HepG2 (cell line): ENCODE data around the gene LTBR. TPM values are rescaled to one million over a fixed set of nuclear protein-coding genes. Genes with fewer than 3 reads are reported as not detected.

Experiments used
- AFF4 ChIP-seq: sonication (generic); formaldehyde crosslinking; IDR thresholded peaks from 2 replicates; pipeline ENCODE4 v1.4.0; 2020; ENCODE audit warnings: missing genetic modification reagents
- CENPT ChIP-seq: sonication (generic); formaldehyde crosslinking; IDR thresholded peaks from 2 replicates; pipeline ENCODE4 v1.8.0; 2022; ENCODE audit warnings: low read depth, mild to moderate bottlenecking, moderate library complexity, missing genetic modification reagents
- HNRNPL ChIP-seq: fragments of 200-400 bp; formaldehyde crosslinking; IDR thresholded peaks from 2 replicates; pipeline ENCODE4 v1.6.1; 2017; ENCODE audit warnings: mild to moderate bottlenecking, low read depth, low read length
- HOXA3 ChIP-seq: sonication (generic); formaldehyde crosslinking; IDR thresholded peaks from 2 replicates; pipeline ENCODE4 v1.5.0; 2020; ENCODE audit warnings: missing genetic modification reagents
- ISX ChIP-seq: sonication (generic); formaldehyde crosslinking; conservative IDR thresholded peaks from 2 replicates; pipeline ENCODE4 v1.5.0; 2020; ENCODE audit warnings: missing genetic modification reagents
- KDM4B ChIP-seq: sonication (generic); formaldehyde crosslinking; IDR thresholded peaks from 2 replicates; pipeline ENCODE4 v1.4.0; 2020; ENCODE audit warnings: missing genetic modification reagents
- KDM6A ChIP-seq: IDR thresholded peaks from 2 replicates; pipeline ENCODE4 v1.6.1; 2016; ENCODE audit warnings: low read depth
- KLF16 ChIP-seq, 2 experiments: sonication (generic) in 1 of 2; formaldehyde crosslinking in 1 of 2; IDR thresholded peaks; 2 replicates each; pipeline versions ENCODE4 v1.6.1 to v1.8.0; 2016 to 2023; ENCODE audit warnings: missing genetic modification reagents in 2 of 2, missing compliant biosample characterization in 1 of 2
- NCOA2 ChIP-seq: sonication (generic); formaldehyde crosslinking; IDR thresholded peaks from 2 replicates; pipeline ENCODE4 v1.8.0; 2022; ENCODE audit warnings: inconsistent platforms
- PREB ChIP-seq: sonication (generic); formaldehyde crosslinking; IDR thresholded peaks from 2 replicates; pipeline ENCODE4 v1.4.0; 2020; ENCODE audit warnings: missing genetic modification reagents
- REXO4 ChIP-seq: sonication (generic); formaldehyde crosslinking; IDR thresholded peaks from 2 replicates; pipeline ENCODE4 v1.8.0; 2022; ENCODE audit warnings: missing genetic modification reagents, mild to moderate bottlenecking, borderline replicate concordance
- SMARCE1 ChIP-seq: fragments of 450-650 bp; IDR thresholded peaks from 2 replicates; pipeline ENCODE4 v1.6.1; 2017; ENCODE audit warnings: borderline replicate concordance
- ZFP36 ChIP-seq: fragments of 150-350 bp; IDR thresholded peaks from 2 replicates; pipeline ENCODE4 v1.6.1; 2018; ENCODE audit warnings: borderline replicate concordance, low read length, low read depth; ENCODE audit not compliant: partially characterized antibody
- ZFP90 ChIP-seq: sonication (generic); formaldehyde crosslinking; IDR thresholded peaks from 2 replicates; pipeline ENCODE4 v1.8.0; 2022; ENCODE audit warnings: missing genetic modification reagents, mild to moderate bottlenecking, inconsistent platforms, borderline replicate concordance
- ZGPAT ChIP-seq: IDR thresholded peaks from 2 replicates; pipeline ENCODE4 v1.6.1; 2016; ENCODE audit warnings: mild to moderate bottlenecking
- ZKSCAN1 ChIP-seq: fragments of 150-350 bp; IDR thresholded peaks from 2 replicates; pipeline ENCODE4 v1.6.1; 2014; ENCODE audit warnings: low read length
- ZNF121 ChIP-seq: sonication (generic); formaldehyde crosslinking; IDR thresholded peaks from 2 replicates; pipeline ENCODE4 v1.5.0; 2020; ENCODE audit warnings: mild to moderate bottlenecking, missing genetic modification reagents
- ZNF143 ChIP-seq: sonication (generic); formaldehyde crosslinking; IDR thresholded peaks from 2 replicates; pipeline ENCODE4 v1.4.0; 2020; ENCODE audit warnings: missing genetic modification reagents
- ZNF30 ChIP-seq: sonication (generic); formaldehyde crosslinking; IDR thresholded peaks from 2 replicates; pipeline ENCODE4 v1.5.0; 2020; ENCODE audit warnings: mild to moderate bottlenecking, missing genetic modification reagents
- ZNF326 ChIP-seq: sonication (generic); formaldehyde crosslinking; IDR thresholded peaks from 2 replicates; pipeline ENCODE4 v1.4.0; 2020; ENCODE audit warnings: missing genetic modification reagents, borderline replicate concordance
- ZNF512 ChIP-seq: sonication (generic); formaldehyde crosslinking; IDR thresholded peaks from 2 replicates; pipeline ENCODE4 v1.4.0; 2020; ENCODE audit warnings: mild to moderate bottlenecking, missing genetic modification reagents
- ZNF563 ChIP-seq: sonication (generic); formaldehyde crosslinking; IDR thresholded peaks from 2 replicates; pipeline ENCODE4 v1.8.0; 2022; ENCODE audit warnings: mild to moderate bottlenecking, moderate library complexity, missing genetic modification reagents
- ZSCAN22 ChIP-seq: sonication (generic); formaldehyde crosslinking; IDR thresholded peaks from 2 replicates; pipeline ENCODE4 v1.4.0; 2020; ENCODE audit warnings: mild to moderate bottlenecking, missing genetic modification reagents
- polyA plus RNA-seq, 8 experiments: library from polyadenylated mRNA; depleted of rRNA in 3 of 8; stranded (reverse) in 7 of 8; unstranded in 1 of 8; fragments of >200 nt; fragmentation: Illumina TruSeq in 4 of 8; extraction: Trizol in 4 of 8; gene quantifications; 2 replicates each; pipeline versions ENCODE4 v1.2.1 to v1.2.3, GENCODE V29; 2011 to 2016; ENCODE audit warnings: low read depth in 4 of 8, missing spikeins in 1 of 8, mixed read lengths in 1 of 8; ENCODE audit not compliant: insufficient read depth in 1 of 8
- total RNA-seq, 5 experiments: library from RNA; depleted of rRNA; stranded (reverse); fragments of >200 nt; fragmentation: Illumina TruSeq; extraction: Trizol; gene quantifications; 2 replicates each; pipeline ENCODE4 v1.2.3, GENCODE V29; 2016; ENCODE audit warnings: low read depth in 1 of 5

LTBR gene
- total and polyA plus RNA-seq, 2 of the 13 experiments (the other 11 are each of a cell fraction or from before 2014, with no cell fraction given): 31.4 to 34.8 TPM

GRCh38 chr12:6384499-6385436, 806 bp downstream of the LTBR start (continued):
- TF ChIP-seq ZSCAN22 (CRISPR knock-in tag) (no peak), AFF4 (CRISPR knock-in tag) (no peak), ZFP36 (no peak), ZNF512 (CRISPR knock-in tag) (no peak), KDM6A (CRISPR knock-in tag) (no peak), ZNF143 (CRISPR knock-in tag) (no peak), HNRNPL (peak; percentile 95), ZNF563 (no peak), ISX (no peak), CENPT (CRISPR knock-in tag) (no peak), REXO4 (no peak), PREB (CRISPR knock-in tag) (no peak), ZNF326 (CRISPR knock-in tag) (no peak), ZGPAT (CRISPR knock-in tag) (no peak), KLF16 (CRISPR knock-in tag; IDR thresholded peaks at IDR 0.05) (no peak), ZKSCAN1 (no peak), SMARCE1 (no peak), NCOA2 (CRISPR knock-in tag) (0 out of 2 replicates have a peak, but pooled peaks have one; percentile 3), ZNF30 (CRISPR knock-in tag) (no peak), HOXA3 (CRISPR knock-in tag) (peak; percentile 32; the same call in 1 of the 2 replicates), ZNF121 (CRISPR knock-in tag) (no peak), KDM4B (CRISPR knock-in tag) (no peak), ZFP90 (CRISPR knock-in tag) (0 out of 2 replicates have a peak, but pooled peaks have one; percentile 45)
